K562 (cell line): Measurements from ENCODE around the gene CLCN6.

Experiments used
- EP300 ChIP-seq: IDR thresholded peaks from 2 replicates; pipeline ENCODE4 v1.6.1; 2012; ENCODE audit warnings: low read length, improper control_type of control experiment
- EZH2 ChIP-seq: IDR thresholded peaks from 2 replicates; pipeline ENCODE4 v1.6.1; 2012; ENCODE audit warnings: low read depth, mild to moderate bottlenecking, inconsistent platforms, low read length, borderline replicate concordance
- FOXK1 ChIP-seq: sonication (generic); formaldehyde crosslinking; IDR thresholded peaks from 2 replicates; pipeline ENCODE4 v1.8.0; 2022; ENCODE audit warnings: missing genetic modification reagents, mild to moderate bottlenecking, borderline replicate concordance
- SPI1 ChIP-seq: IDR thresholded peaks from 2 replicates; pipeline ENCODE4 v1.6.1; 2011; ENCODE audit warnings: low read depth, low read length, control low read depth, borderline replicate concordance
- STAT5B ChIP-seq: fragments of 250-450 bp; sonication (Bioruptor Pico); IDR thresholded peaks from 2 replicates; pipeline ENCODE4 v1.8.0; 2021; ENCODE audit warnings: mild to moderate bottlenecking, inconsistent platforms

DNA sequence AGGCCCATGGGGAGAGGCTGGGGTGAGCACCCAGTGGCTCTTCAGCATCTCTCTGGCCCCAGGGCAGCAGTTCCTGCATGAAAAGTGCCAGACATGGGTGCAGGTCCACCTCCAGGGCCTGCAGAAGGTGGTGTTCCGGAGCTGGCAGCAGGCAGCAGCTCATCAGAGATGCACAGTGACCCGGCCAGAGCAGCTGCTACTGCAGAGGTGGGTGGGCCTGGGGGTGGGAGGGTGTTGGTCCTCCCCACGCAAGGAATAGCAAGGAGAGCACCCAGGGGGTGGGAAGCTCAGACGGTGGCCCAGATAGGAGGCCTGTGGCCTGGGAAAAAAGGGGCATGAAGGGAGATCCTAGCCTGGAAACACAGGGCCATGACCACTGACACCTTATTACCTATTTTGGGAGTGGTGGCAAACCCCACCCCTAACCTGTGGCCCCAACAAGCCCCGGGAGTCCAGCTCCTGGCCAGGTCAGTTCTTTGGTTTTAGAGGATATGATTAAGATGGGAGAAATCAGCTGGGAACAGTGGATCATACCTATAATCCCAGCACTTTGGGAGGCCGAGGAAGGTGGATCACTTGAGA, 23.8 kb upstream of the CLCN6 start:
- TF ChIP-seq FOXK1: no peak
- TF ChIP-seq SPI1: no peak
- TF ChIP-seq STAT5B (CRISPR knock-in tag): no peak
- TF ChIP-seq EZH2: no peak
- TF ChIP-seq EP300: no peak
